HG02763 (cell line): ENCODE data around the gene CORIN.
"Not testable (repeated sequence)": the region's sequence is repeated elsewhere in the genome, so short reads cannot be mapped to it uniquely, and the experiment has no call there.

ENCODE experiments used
- ATAC-seq: cut with Tn5 transposase; IDR thresholded peaks from one replicate; pipeline ENCODE4 v1.9.1; 2021; ENCODE audit warnings: mild to moderate bottlenecking, moderate library complexity; ENCODE audit not compliant: unreplicated experiment

Gene CORIN

GRCh38 chr4:47721892-47722575 is 115.8 kb downstream of the CORIN start:
- ATAC-seq, result no peak

GRCh38 chr4:47721485-47721884 is 116.4 kb downstream of the CORIN start:
- no peak for ATAC-seq

GRCh38 chr4:47720787-47721186 is 117.1 kb downstream of the CORIN start:
- ATAC-seq, result no peak

GRCh38 chr4:47719576-47719975 is 118.3 kb downstream of the CORIN start:
- no peak for ATAC-seq

- ATAC-seq, result no peak
These were observed 119.2 kb downstream of the CORIN start for GRCh38 chr4:47718696-47719095.

GRCh38 chr4:47717188-47717587 is 120.7 kb downstream of the CORIN start:
- no peak for ATAC-seq

- ATAC-seq, result no peak
These were observed 122.0 kb downstream of the CORIN start for GRCh38 chr4:47715716-47716416.

- no peak for ATAC-seq
These were observed 123.6 kb downstream of the CORIN start for GRCh38 chr4:47714269-47714668.

- no peak for ATAC-seq
These were observed 124.6 kb downstream of the CORIN start for GRCh38 chr4:47713129-47713834.

- ATAC-seq, result no peak
These were observed 126.2 kb downstream of the CORIN start for GRCh38 chr4:47711646-47712045.

- ATAC-seq, result no peak
These were observed 126.7 kb downstream of the CORIN start for GRCh38 chr4:47711183-47711582.

GRCh38 chr4:47706352-47706751 is 131.5 kb downstream of the CORIN start:
- ATAC-seq, result not testable (repeated sequence)

GRCh38 chr4:47705326-47705981 is 132.4 kb downstream of the CORIN start:
- ATAC-seq, result no peak

- no peak for ATAC-seq
These were observed 133.1 kb downstream of the CORIN start for GRCh38 chr4:47704693-47705325.

GRCh38 chr4:47703956-47704355 is 133.9 kb downstream of the CORIN start:
- no peak for ATAC-seq

- ATAC-seq, result no peak
These were observed 134.9 kb downstream of the CORIN start for GRCh38 chr4:47703008-47703407.

- no peak for ATAC-seq
These were observed 136.6 kb downstream of the CORIN start for GRCh38 chr4:47701286-47701685.

GRCh38 chr4:47698837-47699236 is 139.0 kb downstream of the CORIN start:
- ATAC-seq, result no peak

GRCh38 chr4:47696823-47697222 is 141.0 kb downstream of the CORIN start:
- ATAC-seq, result no peak

GRCh38 chr4:47695260-47695659 is 142.6 kb downstream of the CORIN start:
- ATAC-seq, result no peak

- ATAC-seq, result no peak
These were observed 143.5 kb downstream of the CORIN start for GRCh38 chr4:47694322-47694721.
